Measurements from ENCODE around the gene PROSER2. TPM values are rescaled to one million over a fixed set of nuclear protein-coding genes. Genes with fewer than 3 reads are reported as not detected.

Gene PROSER2
- total and polyA plus RNA-seq, 2 donors (not counting 3 experiments of a cell fraction or from before 2014, with no cell fraction given): 5.9 to 22.6 TPM

Other genes starting within 250 kb of the PROSER2 start
- 26.9 and 29.2 TPM in 2 replicates for gene USP6NL, start 211.7 kb upstream of the PROSER2 start, total RNA-seq
- 11.0 and 13.5 TPM in 2 replicates for gene USP6NL, start 211.7 kb upstream of the PROSER2 start, polyA plus RNA-seq
- gene ECHDC3, start 81.0 kb upstream of the PROSER2 start, total RNA-seq: 3.7 and 6.0 TPM in 2 replicates
- 6.1 and 7.3 TPM in 2 replicates for gene ECHDC3, start 81.0 kb upstream of the PROSER2 start, polyA plus RNA-seq
- gene UPF2, start 219.5 kb downstream of the PROSER2 start, total RNA-seq: 23.9 and 27.7 TPM in 2 replicates
- gene UPF2, start 219.5 kb downstream of the PROSER2 start, polyA plus RNA-seq: 3.3 and 4.8 TPM in 2 replicates
- 15.3 and 17.6 TPM in 2 replicates for gene DHTKD1, start 245.6 kb downstream of the PROSER2 start, total RNA-seq
- gene DHTKD1, start 245.6 kb downstream of the PROSER2 start, polyA plus RNA-seq: 18.3 and 22.9 TPM in 2 replicates